Loucy (cell line): ENCODE measurements around the gene MBNL3.

Source experiments
- H2AFZ ChIP-seq: fragments of 200-600 bp; sonication (generic); 2 replicates; pipeline ENCODE4 v1.6.0; 2016; ENCODE audit warnings: antibody characterized with exemption, mild to moderate bottlenecking, low read length, moderate library complexity
- H3F3A ChIP-seq: fragments of 200-600 bp; 2 replicates; pipeline ENCODE4 v1.6.0; 2016; ENCODE audit warnings: antibody characterized with exemption, low read depth, mild to moderate bottlenecking
- H3K27me3 ChIP-seq: fragments of 200-600 bp; sonication (generic); 2 replicates; pipeline ENCODE4 v1.6.1; 2014; ENCODE audit warnings: low read length, mild to moderate bottlenecking; ENCODE audit not compliant: insufficient read depth, poor library complexity, severe bottlenecking
- H3K36me3 ChIP-seq: fragments of 200-600 bp; sonication (generic); 2 replicates; pipeline ENCODE4 v1.6.1; 2016; ENCODE audit warnings: low read length; ENCODE audit not compliant: insufficient read depth
- H3K4me1 ChIP-seq: fragments of 200-600 bp; sonication (generic); 2 replicates; pipeline ENCODE4 v1.5.1; 2014; ENCODE audit warnings: low read length, mild to moderate bottlenecking; ENCODE audit not compliant: insufficient read depth, poor library complexity, severe bottlenecking
- H3K4me2 ChIP-seq: fragments of 200-600 bp; sonication (generic); 2 replicates; pipeline ENCODE4 v1.6.0; 2014; ENCODE audit warnings: antibody characterized with exemption, low read length, low read depth, mild to moderate bottlenecking; ENCODE audit not compliant: poor library complexity, severe bottlenecking
- H3K4me3 ChIP-seq: fragments of 200-600 bp; sonication (generic); 2 replicates; pipeline ENCODE4 v1.5.1; 2014; ENCODE audit warnings: low read length, mild to moderate bottlenecking, mixed read lengths; ENCODE audit not compliant: poor library complexity, severe bottlenecking
- H3K79me2 ChIP-seq: fragments of 200-600 bp; sonication (generic); 2 replicates; pipeline ENCODE4 v1.6.1; 2014; ENCODE audit warnings: low read length; ENCODE audit not compliant: insufficient read depth
- H3K9ac ChIP-seq: fragments of 200-600 bp; sonication (generic); 2 replicates; pipeline ENCODE4 v1.6.0; 2014; ENCODE audit warnings: mild to moderate bottlenecking, low read depth, low read length, moderate library complexity; ENCODE audit not compliant: poor library complexity, severe bottlenecking
- H3K9me2 ChIP-seq: fragments of 200-600 bp; sonication (generic); replicated peaks from 2 replicates; pipeline ENCODE4 v1.6.1; 2016; ENCODE audit warnings: low read depth, low read length, mixed read lengths
- H3K9me3 ChIP-seq: fragments of 200-600 bp; sonication (generic); 2 replicates; pipeline ENCODE4 v1.6.1; 2014; ENCODE audit warnings: mild to moderate bottlenecking, antibody characterized with exemption, low read length, low read depth; ENCODE audit not compliant: insufficient read depth
- H4K20me1 ChIP-seq: fragments of 200-600 bp; sonication (generic); 2 replicates; pipeline ENCODE4 v1.6.0; 2014; ENCODE audit warnings: antibody characterized with exemption, low read length, mild to moderate bottlenecking; ENCODE audit not compliant: insufficient read depth, poor library complexity, severe bottlenecking
- EZH2phosphoT487 ChIP-seq: fragments of 200-600 bp; IDR thresholded peaks from 2 replicates; pipeline ENCODE4 v1.6.1; 2018; ENCODE audit warnings: antibody characterized with exemption, mild to moderate bottlenecking, moderate library complexity, borderline replicate concordance
- TF ChIP-seq, protein P1 (sequence below): fragments of 200-600 bp; sonication (generic); conservative IDR thresholded peaks from 2 replicates; pipeline ENCODE4 v1.5.1; 2014; ENCODE audit warnings: mild to moderate bottlenecking, antibody characterized with exemption, low read length

The MBNL3 gene

DNA sequence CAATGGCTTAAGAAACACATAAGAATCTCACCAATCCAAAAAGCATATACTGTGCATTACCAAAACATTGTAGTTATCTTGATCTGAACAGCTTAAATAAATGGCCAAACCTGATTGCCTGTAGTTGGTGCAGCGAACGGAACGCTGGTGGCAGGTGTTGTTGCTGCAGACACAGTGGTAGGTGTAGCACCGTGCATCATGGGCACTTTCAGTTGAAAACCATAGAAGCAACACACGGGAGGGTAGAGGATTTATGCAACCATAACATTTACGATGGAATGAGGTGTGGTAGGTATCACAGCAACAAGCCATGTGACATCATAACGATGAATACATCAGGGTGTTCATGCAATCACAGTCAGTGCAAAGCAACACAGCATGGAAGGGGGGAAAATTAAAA lies 106.8 kb downstream of the MBNL3 start:
- no peaks in the 10 kb centered on the region for H3K79me2 ChIP-seq
- no peak overlapping the region for H3K4me3 ChIP-seq
- no peaks in the 10 kb centered on the region for H4K20me1 ChIP-seq
- H3K36me3 ChIP-seq, result no peaks in the 10 kb centered on the region
- H3K27me3 ChIP-seq, result no peaks in the 10 kb centered on the region
- no peak overlapping the region for H3K4me2 ChIP-seq
- H3K9ac ChIP-seq, result no peak overlapping the region
- H3K4me1 ChIP-seq, result no peaks in the 10 kb centered on the region
- no peaks in the 10 kb centered on the region for H3K9me3 ChIP-seq
- no peaks in the 10 kb centered on the region for H3F3A ChIP-seq
- H2AFZ ChIP-seq, result no peak overlapping the region
- no peaks in the 10 kb centered on the region for H3K9me2 ChIP-seq
- no peak for TF ChIP-seq EZH2phosphoT487
- TF ChIP-seq, protein P1, sequence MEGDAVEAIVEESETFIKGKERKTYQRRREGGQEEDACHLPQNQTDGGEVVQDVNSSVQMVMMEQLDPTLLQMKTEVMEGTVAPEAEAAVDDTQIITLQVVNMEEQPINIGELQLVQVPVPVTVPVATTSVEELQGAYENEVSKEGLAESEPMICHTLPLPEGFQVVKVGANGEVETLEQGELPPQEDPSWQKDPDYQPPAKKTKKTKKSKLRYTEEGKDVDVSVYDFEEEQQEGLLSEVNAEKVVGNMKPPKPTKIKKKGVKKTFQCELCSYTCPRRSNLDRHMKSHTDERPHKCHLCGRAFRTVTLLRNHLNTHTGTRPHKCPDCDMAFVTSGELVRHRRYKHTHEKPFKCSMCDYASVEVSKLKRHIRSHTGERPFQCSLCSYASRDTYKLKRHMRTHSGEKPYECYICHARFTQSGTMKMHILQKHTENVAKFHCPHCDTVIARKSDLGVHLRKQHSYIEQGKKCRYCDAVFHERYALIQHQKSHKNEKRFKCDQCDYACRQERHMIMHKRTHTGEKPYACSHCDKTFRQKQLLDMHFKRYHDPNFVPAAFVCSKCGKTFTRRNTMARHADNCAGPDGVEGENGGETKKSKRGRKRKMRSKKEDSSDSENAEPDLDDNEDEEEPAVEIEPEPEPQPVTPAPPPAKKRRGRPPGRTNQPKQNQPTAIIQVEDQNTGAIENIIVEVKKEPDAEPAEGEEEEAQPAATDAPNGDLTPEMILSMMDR, result no peak

DNA sequence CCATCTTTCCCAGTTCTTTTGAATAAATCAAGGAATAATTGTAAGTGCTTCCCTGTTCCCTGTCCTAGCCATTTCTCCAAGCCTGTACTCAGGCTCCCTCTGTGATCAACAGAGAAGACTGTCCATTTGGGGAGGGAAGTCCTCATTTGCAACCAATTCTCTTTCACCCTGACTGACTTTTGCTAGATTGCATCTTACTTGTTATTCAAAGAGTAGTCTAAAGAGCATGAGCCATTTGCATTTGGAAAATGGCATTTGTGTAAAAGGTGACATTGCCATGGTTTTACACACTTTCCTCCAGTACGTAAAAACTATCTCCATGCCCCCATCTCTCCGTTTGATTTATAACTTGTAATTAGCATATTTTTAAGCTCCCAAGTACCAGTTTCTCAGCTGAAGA lies 110.6 kb downstream of the MBNL3 start:
- Histone ChIP-seq H3K9me2 (no peaks in the 10 kb centered on the region), H3K4me3 (no peak overlapping the region), H3K4me2 (no peak overlapping the region), H3K27me3 (no peaks in the 10 kb centered on the region), H3K79me2 (no peaks in the 10 kb centered on the region), H3K9me3 (no peaks in the 10 kb centered on the region), H3K36me3 (no peaks in the 10 kb centered on the region), H3K4me1 (no peaks in the 10 kb centered on the region), H4K20me1 (no peaks in the 10 kb centered on the region), H3K9ac (no peak overlapping the region), H3F3A (no peaks in the 10 kb centered on the region), H2AFZ (no peak overlapping the region)
- no peak for TF ChIP-seq EZH2phosphoT487
- TF ChIP-seq, protein P1, result no peak

DNA sequence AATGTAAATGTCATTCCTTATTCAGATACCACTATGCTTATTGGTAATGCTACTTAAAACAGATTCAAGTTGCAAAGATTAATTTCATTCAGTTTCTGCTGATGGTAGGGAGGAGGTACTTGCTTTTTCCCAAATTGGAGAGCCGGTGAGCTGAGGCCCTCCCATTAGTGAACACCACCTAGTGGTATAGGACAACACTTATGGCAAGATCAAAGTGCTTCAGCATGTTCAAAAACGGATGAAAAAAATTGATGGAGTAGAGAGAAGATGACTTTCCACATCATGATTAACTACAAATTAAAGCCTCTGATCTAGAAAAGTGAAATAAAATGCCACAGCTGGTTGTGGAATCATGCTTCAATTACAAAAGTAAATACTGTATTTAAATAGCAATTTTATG lies 112.9 kb downstream of the MBNL3 start:
- no peaks in the 10 kb centered on the region for H3K79me2 ChIP-seq
- H4K20me1 ChIP-seq, result no peaks in the 10 kb centered on the region
- no peak overlapping the region for H3K4me2 ChIP-seq
- no peaks in the 10 kb centered on the region for H3K9me2 ChIP-seq
- H3K9me3 ChIP-seq, result no peaks in the 10 kb centered on the region
- H3F3A ChIP-seq, result no peaks in the 10 kb centered on the region
- TF ChIP-seq EZH2phosphoT487, result no peak
- TF ChIP-seq, protein P1, result peak; percentile 31; the same call in 1 of the 2 replicates
- H3K4me3 ChIP-seq, result no peak overlapping the region
- no peaks in the 10 kb centered on the region for H3K36me3 ChIP-seq
- H2AFZ ChIP-seq, result no peak overlapping the region
- no peak overlapping the region for H3K9ac ChIP-seq
- H3K4me1 ChIP-seq, result no peaks in the 10 kb centered on the region
- no peaks in the 10 kb centered on the region for H3K27me3 ChIP-seq
